ENCODE results near the gene UACA. TPM values are rescaled to one million over a fixed set of nuclear protein-coding genes. Genes with fewer than 3 reads are reported as not detected.

UACA gene
- total RNA-seq, 2 experiments from 2014 or later: 3.9 to 5.3 TPM

- CTCF ChIA-PET: no interaction called here
- H3K27me3 Mint-ChIP-seq (ENCODE audit: low read depth): peaks cover 5% of the 10 kb centered on the region
- no peaks in the 10 kb centered on the region for H3K9me3 Mint-ChIP-seq
- H3K4me1 Mint-ChIP-seq (ENCODE audit: low read depth): no peaks in the 10 kb centered on the region
- H3K27ac Mint-ChIP-seq: no peak overlapping the region
- intact Hi-C loops (cut with micrococcal nuclease): no loop called here
- no peaks in the 10 kb centered on the region for H3K36me3 Mint-ChIP-seq (ENCODE audit: low read depth)
- no peak overlapping the region for H3K4me3 Mint-ChIP-seq
- DNase-seq: no peak
These were observed 64.9 kb downstream of the UACA start for GRCh38 chr15:70698426-70698825.

GRCh38 chr15:70690491-70691276 lies 72.7 kb downstream of the UACA start:
- no peaks in the 10 kb centered on the region for H3K9me3 Mint-ChIP-seq

GRCh38 chr15:70690021-70690420 lies 73.3 kb downstream of the UACA start:
- intact Hi-C loops (cut with micrococcal nuclease): no loop called here
- Mint-ChIP-seq H3K4me1 (ENCODE audit: low read depth) (no peaks in the 10 kb centered on the region), H3K27me3 (ENCODE audit: low read depth) (peaks cover under 1% of the 10 kb centered on the region), H3K27ac (no peak overlapping the region), H3K9me3 (no peaks in the 10 kb centered on the region), H3K4me3 (no peak overlapping the region), H3K36me3 (ENCODE audit: low read depth) (no peaks in the 10 kb centered on the region)
- DNase-seq: no peak
- CTCF ChIA-PET: interaction anchor here (1.2 kb wide), 1 partner anchor 33 kb away, joined by 3 read pairs; no protein-coding TSS in a partner anchor

More at GRCh38 chr15:70690491-70691276, 72.7 kb downstream of the UACA start:
- intact Hi-C loops (cut with micrococcal nuclease): no loop called here
- H3K4me1 Mint-ChIP-seq (ENCODE audit: low read depth): no peaks in the 10 kb centered on the region
- no peak for DNase-seq
- no peak overlapping the region for H3K4me3 Mint-ChIP-seq
- no peaks in the 10 kb centered on the region for H3K27me3 Mint-ChIP-seq (ENCODE audit: low read depth)
- H3K27ac Mint-ChIP-seq: no peak overlapping the region
- no peaks in the 10 kb centered on the region for H3K36me3 Mint-ChIP-seq (ENCODE audit: low read depth)
- CTCF ChIA-PET: interaction anchor here (1.1 to 1.3 kb wide), 2 partner anchors 9 to 32 kb away, joined by 3 read pairs; no protein-coding TSS in a partner anchor

GRCh38 chr15:70687482-70687881 lies 75.9 kb downstream of the UACA start:
- no peaks in the 10 kb centered on the region for H3K9me3 Mint-ChIP-seq
- peaks cover 3% of the 10 kb centered on the region for H3K27me3 Mint-ChIP-seq (ENCODE audit: low read depth)
- CTCF ChIA-PET: interaction anchor here (1.0 to 1.4 kb wide), 2 partner anchors 16 to 124 kb away, joined by 3 read pairs; no protein-coding TSS in a partner anchor
- H3K27ac Mint-ChIP-seq: no peak overlapping the region
- H3K36me3 Mint-ChIP-seq (ENCODE audit: low read depth): no peaks in the 10 kb centered on the region
- no peak for DNase-seq
- intact Hi-C loops (cut with micrococcal nuclease): no loop called here
- H3K4me3 Mint-ChIP-seq: no peak overlapping the region
- H3K4me1 Mint-ChIP-seq (ENCODE audit: low read depth): no peaks in the 10 kb centered on the region

DNA sequence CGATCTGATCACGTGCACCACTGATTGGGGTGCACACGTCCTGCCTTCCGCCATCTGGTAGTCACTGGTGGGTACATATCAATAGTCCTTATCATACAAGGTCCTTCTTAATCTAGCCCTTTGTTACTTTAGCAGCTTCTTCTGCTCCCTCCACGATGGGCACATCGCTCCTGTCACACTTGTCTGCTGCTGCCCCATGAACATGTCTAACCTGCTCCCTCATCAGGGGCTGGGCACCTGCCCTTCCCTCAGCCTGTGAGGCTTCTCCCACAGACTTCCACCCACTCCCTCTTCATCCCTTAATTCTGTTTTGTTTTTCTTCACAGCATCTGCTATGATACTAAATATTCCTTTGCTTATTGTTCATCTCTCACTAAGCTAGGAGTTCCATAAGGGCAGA lies 82.5 kb downstream of the UACA start:
- Mint-ChIP-seq H3K27me3 (ENCODE audit: low read depth) (peaks cover 7% of the 10 kb centered on the region), H3K36me3 (ENCODE audit: low read depth) (no peaks in the 10 kb centered on the region), H3K4me3 (no peak overlapping the region), H3K27ac (no peak overlapping the region), H3K4me1 (ENCODE audit: low read depth) (peaks cover 2% of the 10 kb centered on the region), H3K9me3 (no peaks in the 10 kb centered on the region)
- DNase-seq: no peak
- CTCF ChIA-PET: interaction anchor here (0.7 to 5.6 kb wide), 5 partner anchors 44 to 332 kb away, joined by 3 to 52 read pairs (median 4); no protein-coding TSS in a partner anchor
- intact Hi-C loops (cut with micrococcal nuclease): no loop called here

DNA sequence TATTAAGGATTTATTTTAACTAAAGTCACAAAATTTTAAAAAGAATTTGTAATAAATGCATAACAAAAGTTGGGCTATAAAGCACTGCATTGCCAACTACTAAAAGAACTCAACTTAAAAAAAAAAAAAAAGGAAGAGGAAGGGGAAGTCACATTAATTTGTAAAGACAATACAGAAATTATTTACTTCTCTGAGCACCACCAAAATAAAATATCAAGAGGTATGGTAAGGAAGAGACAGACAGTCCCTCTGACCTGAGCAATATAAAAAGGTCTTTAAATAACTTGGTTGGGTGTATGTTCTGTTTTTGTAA lies 83.5 kb downstream of the UACA start:
- CTCF ChIA-PET: interaction anchor here (0.7 to 5.6 kb wide), 6 partner anchors 8 to 148 kb away, joined by 3 to 52 read pairs (median 4); no protein-coding TSS in a partner anchor
- H3K27me3 Mint-ChIP-seq (ENCODE audit: low read depth): peaks cover 5% of the 10 kb centered on the region
- H3K4me1 Mint-ChIP-seq (ENCODE audit: low read depth): peaks cover 2% of the 10 kb centered on the region
- DNase-seq: no peak
- H3K27ac Mint-ChIP-seq: no peak overlapping the region
- H3K9me3 Mint-ChIP-seq: no peaks in the 10 kb centered on the region
- no peak overlapping the region for H3K4me3 Mint-ChIP-seq
- intact Hi-C loops (cut with micrococcal nuclease): loop anchor here (1.0 kb wide), 2 partner anchors 42 to 132 kb away; no protein-coding TSS in a partner anchor
- no peaks in the 10 kb centered on the region for H3K36me3 Mint-ChIP-seq (ENCODE audit: low read depth)

DNA sequence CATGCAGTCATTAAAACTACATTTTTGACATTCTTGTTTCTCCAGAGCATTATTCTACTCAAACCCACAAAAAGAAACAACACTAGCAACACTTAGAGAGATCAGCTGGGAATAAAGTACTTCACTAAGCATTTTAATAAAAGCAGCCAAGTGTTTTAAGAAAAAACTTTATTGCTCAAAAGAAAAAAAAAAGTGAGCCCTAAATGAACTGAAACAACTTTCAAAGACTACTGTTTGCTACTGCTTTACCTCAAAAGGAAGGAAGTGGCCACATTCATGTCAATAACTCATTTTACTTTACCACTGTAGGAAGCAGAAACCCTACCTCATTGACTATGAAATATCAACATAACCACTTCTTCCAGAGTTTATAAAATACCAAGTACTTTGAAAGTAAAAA lies 91.3 kb downstream of the UACA start:
- intact Hi-C loops (cut with micrococcal nuclease): loop anchor here (5.0 kb wide), 1 partner anchor 770 kb away; no protein-coding TSS in a partner anchor
- CTCF ChIA-PET: interaction anchor here (0.6 to 1.4 kb wide), 3 partner anchors 50 to 125 kb away, joined by 3 to 6 read pairs (median 4); no protein-coding TSS in a partner anchor
- Mint-ChIP-seq H3K27me3 (ENCODE audit: low read depth) (no peaks in the 10 kb centered on the region), H3K9me3 (no peaks in the 10 kb centered on the region), H3K4me3 (no peak overlapping the region), H3K4me1 (ENCODE audit: low read depth) (peaks cover 15% of the 10 kb centered on the region), H3K27ac (no peak overlapping the region), H3K36me3 (ENCODE audit: low read depth) (no peaks in the 10 kb centered on the region)
- no peak for DNase-seq

GRCh38 chr15:70670680-70671079 lies 92.7 kb downstream of the UACA start:
- no peak overlapping the region for H3K27ac Mint-ChIP-seq
- intact Hi-C loops (cut with micrococcal nuclease): loop anchor here (5.0 kb wide), 1 partner anchor 772 kb away; no protein-coding TSS in a partner anchor
- H3K4me1 Mint-ChIP-seq (ENCODE audit: low read depth): peaks cover 15% of the 10 kb centered on the region
- CTCF ChIA-PET: no interaction called here
- no peak overlapping the region for H3K4me3 Mint-ChIP-seq
- H3K9me3 Mint-ChIP-seq: no peaks in the 10 kb centered on the region
- no peaks in the 10 kb centered on the region for H3K27me3 Mint-ChIP-seq (ENCODE audit: low read depth)
- no peak for DNase-seq
- H3K36me3 Mint-ChIP-seq (ENCODE audit: low read depth): no peaks in the 10 kb centered on the region

DNA sequence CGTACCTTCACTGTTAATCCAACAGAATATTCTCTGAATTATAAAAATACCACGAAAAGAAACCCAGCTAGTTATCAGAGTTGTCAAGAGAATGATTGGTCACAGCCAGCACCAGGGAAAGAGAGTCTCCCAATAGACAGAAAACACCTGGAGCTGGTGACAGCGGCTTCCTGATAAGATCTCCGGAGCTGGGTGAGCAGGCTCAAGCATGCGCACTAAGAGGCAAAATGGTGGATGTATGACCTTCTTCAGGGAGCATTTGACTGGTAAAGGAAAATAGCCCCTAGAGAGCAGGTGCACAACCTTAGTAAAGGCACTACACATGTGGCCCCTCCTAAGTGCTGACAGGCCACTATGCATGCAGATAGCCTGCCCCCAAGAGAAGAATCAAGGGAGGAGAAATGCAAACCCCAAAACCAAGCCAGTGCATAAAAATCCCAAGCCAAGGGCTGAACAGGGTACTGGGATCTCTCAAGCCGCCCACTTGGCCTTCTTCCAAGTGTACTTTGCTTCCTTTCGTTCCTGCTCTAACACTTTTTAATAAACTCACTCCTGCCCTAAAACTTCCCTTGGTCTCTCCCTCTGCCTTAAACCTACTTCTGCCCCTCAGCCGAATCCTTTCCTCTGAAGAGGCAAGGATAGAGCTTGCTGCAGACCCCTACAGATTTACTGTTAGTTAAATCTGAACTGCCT lies 93.2 kb downstream of the UACA start:
- Mint-ChIP-seq H3K9me3 (no peaks in the 10 kb centered on the region), H3K27me3 (ENCODE audit: low read depth) (no peaks in the 10 kb centered on the region), H3K4me3 (no peak overlapping the region), H3K36me3 (ENCODE audit: low read depth) (no peaks in the 10 kb centered on the region), H3K4me1 (ENCODE audit: low read depth) (peaks cover 15% of the 10 kb centered on the region), H3K27ac (no peak overlapping the region)
- DNase-seq: no peak
- intact Hi-C loops (cut with micrococcal nuclease): loop anchor here (5.0 kb wide), 1 partner anchor 772 kb away; no protein-coding TSS in a partner anchor
- CTCF ChIA-PET: no interaction called here

GRCh38 chr15:70669006-70669602 lies 94.3 kb downstream of the UACA start:
- CTCF ChIA-PET: no interaction called here
- intact Hi-C loops (cut with micrococcal nuclease): no loop called here

DNA sequence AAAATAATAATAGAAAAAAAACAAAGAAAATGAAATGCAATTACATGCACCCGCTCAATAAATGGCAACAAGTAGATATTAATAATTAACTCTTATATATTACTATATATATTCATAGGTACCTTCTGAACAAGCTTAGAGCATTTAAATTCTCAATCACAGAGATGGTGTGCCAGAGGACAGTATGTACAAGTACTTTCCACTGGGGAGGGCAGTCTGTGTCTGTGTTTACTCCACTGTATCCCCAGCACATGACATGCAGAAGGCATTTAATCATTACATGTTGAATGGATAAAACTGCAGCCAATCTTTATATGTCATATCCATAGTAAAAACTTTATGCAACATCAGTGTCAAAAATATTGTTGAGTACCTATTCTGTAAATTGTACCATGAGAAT lies 97.8 kb downstream of the UACA start:
- Mint-ChIP-seq H3K9me3 (no peaks in the 10 kb centered on the region), H3K36me3 (ENCODE audit: low read depth) (no peaks in the 10 kb centered on the region), H3K27ac (no peak overlapping the region), H3K4me1 (ENCODE audit: low read depth) (peaks cover 3% of the 10 kb centered on the region), H3K27me3 (ENCODE audit: low read depth) (no peaks in the 10 kb centered on the region), H3K4me3 (no peak overlapping the region)
- CTCF ChIA-PET: interaction anchor here (1.0 kb wide), 1 partner anchor 937 kb away, joined by 3 read pairs; no protein-coding TSS in a partner anchor
- intact Hi-C loops (cut with micrococcal nuclease): no loop called here
- no peak for DNase-seq

More at GRCh38 chr15:70669006-70669602, 94.3 kb downstream of the UACA start:
- Mint-ChIP-seq H3K27ac (no peak overlapping the region), H3K36me3 (ENCODE audit: low read depth) (no peaks in the 10 kb centered on the region), H3K9me3 (no peaks in the 10 kb centered on the region), H3K4me1 (ENCODE audit: low read depth) (peaks cover 15% of the 10 kb centered on the region), H3K4me3 (no peak overlapping the region), H3K27me3 (ENCODE audit: low read depth) (no peaks in the 10 kb centered on the region)
- DNase-seq: no peak

GRCh38 chr15:70664494-70664893 lies 98.9 kb downstream of the UACA start:
- Mint-ChIP-seq H3K27ac (no peak overlapping the region), H3K27me3 (ENCODE audit: low read depth) (no peaks in the 10 kb centered on the region), H3K4me1 (ENCODE audit: low read depth) (peaks cover 4% of the 10 kb centered on the region), H3K4me3 (no peak overlapping the region), H3K36me3 (ENCODE audit: low read depth) (no peaks in the 10 kb centered on the region), H3K9me3 (no peaks in the 10 kb centered on the region)
- no peak for DNase-seq
- intact Hi-C loops (cut with micrococcal nuclease): no loop called here
- CTCF ChIA-PET: interaction anchor here (0.7 to 1.0 kb wide), 2 partner anchors 13 to 936 kb away, joined by 3 read pairs; no protein-coding TSS in a partner anchor
